Measurements from ENCODE around the gene RAPGEF4. TPM values are rescaled to one million over a fixed set of nuclear protein-coding genes. Genes with fewer than 3 reads are reported as not detected.

The RAPGEF4 gene
- total and polyA plus RNA-seq, 2 of the 4 experiments (the other 2 are of a cell fraction), result 1.7 to 3.2 TPM

GRCh38 chr2:172697296-172697695, 38.3 kb upstream of the RAPGEF4 start:
- H3K9me1 ChIP-seq (ENCODE audit: insufficient read depth, low read length), result peaks cover 22% of the 10 kb centered on the region
- in situ Hi-C loops (cut with MboI; ENCODE audit: low sequenced_read_pairs) (no loop called here), intact Hi-C loops (cut with micrococcal nuclease) (no loop called here), dilution Hi-C loops (cut with HindIII; ENCODE audit: low sequenced_read_pairs, unreplicated experiment) (no loop called here)
- peak overlapping the region; percentile 60 to 66; a peak in 2 of 4 replicates for H4K8ac ChIP-seq (ENCODE audit: low read depth in 2 of 2, low read length in 2 of 2)
- peaks cover 3 to 14% of the 10 kb centered on the region in 2 experiments; a peak in 3 of 4 replicates for H3K79me1 ChIP-seq (ENCODE audit: low read depth in 1 of 2, low read length in 2 of 2)
- H2AK5ac ChIP-seq (ENCODE audit: low read depth, low read length), result peak overlapping the region; percentile 81; the same call in 1 of the 2 replicates
- peak overlapping the region; percentile 79 for H2BK5ac ChIP-seq (ENCODE audit: low read depth, low read length, poor library complexity, severe bottlenecking)
- peak overlapping the region; percentile 87; the same call in 1 of the 2 replicates for H3K4ac ChIP-seq (ENCODE audit: low read depth, low read length)
- POLR2A ChIA-PET (ENCODE audit: unreplicated experiment), result no interaction called here
- H3K9me3 ChIP-seq (ENCODE audit: control insufficient read depth, insufficient read depth, low read length), result no peaks in the 10 kb centered on the region
- H2BK20ac ChIP-seq (ENCODE audit: low read depth, low read length), result peak overlapping the region; percentile 90
- no peaks in the 10 kb centered on the region for H3K27me3 ChIP-seq (ENCODE audit: control insufficient read depth, insufficient read depth, low read length)
- H3K4me3 ChIP-seq (ENCODE audit: insufficient read depth, low read depth, low read length), result no peak overlapping the region
- no peak overlapping the region for H3K27ac ChIP-seq (ENCODE audit: insufficient read depth, low read length)
- H3K9ac ChIP-seq (ENCODE audit: low read depth, low read length), result no peak overlapping the region
- CTCF ChIA-PET, result interaction anchor here (0.6 kb wide), 1 partner anchor 41 kb away, joined by 3 read pairs; no protein-coding TSS in a partner anchor
- H3K4me1 ChIP-seq (ENCODE audit: control insufficient read depth, insufficient read depth, low read length), result peaks cover 18% of the 10 kb centered on the region
- ATAC-seq (ENCODE audit: low read depth), result no peak
- H4K20me1 ChIP-seq (ENCODE audit: insufficient read depth, low read length), result no peaks in the 10 kb centered on the region
- H3K18ac ChIP-seq (ENCODE audit: low read depth, low read length), result peak overlapping the region; percentile 16; the same call in 1 of the 2 replicates
- no CpG with 5 or more reads among the region's 3 CpGs for WGBS, 2 experiments (ENCODE audit: extremely low coverage in 2 of 2, insufficient read length in 1 of 2)
- H2BK15ac ChIP-seq (ENCODE audit: low read depth, low read length), result peak overlapping the region; percentile 80
- H2AK9ac ChIP-seq (replicated peaks; ENCODE audit: low read depth, low read length, poor library complexity), result no peak overlapping the region
- no TSS peak for BruUV-seq (replicated peaks)
- no peak overlapping the region for H3K4me2 ChIP-seq (ENCODE audit: low read depth, low read length)
- H3K14ac ChIP-seq (replicated peaks; ENCODE audit: low read depth, low read length), result peak overlapping the region; percentile 78
- H3K56ac ChIP-seq (ENCODE audit: extremely low read depth, insufficient read depth, low read length), result peak overlapping the region; percentile 73
- H3K23ac ChIP-seq (ENCODE audit: low read depth, low read length), result peak overlapping the region; percentile 66; the same call in 1 of the 2 replicates
- peak overlapping the region; percentile 88 for H4K91ac ChIP-seq (ENCODE audit: insufficient read depth, low read depth, low read length)
- peak; percentile 42; the same call in 1 of the 2 replicates for TF ChIP-seq BHLHE40 (IDR thresholded peaks at IDR 0.05; ENCODE audit: low read depth, low read length)
- TF ChIP-seq FOS (IDR thresholded peaks at IDR 0.05; ENCODE audit: low read depth, low read length), result no peak
- H2AFZ ChIP-seq (replicated peaks; ENCODE audit: low read length, poor library complexity), result no peak overlapping the region
- DNase-seq, result no peak
- no peaks in the 10 kb centered on the region for H3K36me3 ChIP-seq (ENCODE audit: control insufficient read depth, insufficient read depth, low read length)
- H2BK120ac ChIP-seq (ENCODE audit: low read depth, low read length), result peak overlapping the region; percentile 91
- no peak overlapping the region for H4K5ac ChIP-seq (ENCODE audit: low read depth, low read length)

Measured in IMR-90 (cell line).